Thyroid gland (tissue), 4 donors: Measurements from ENCODE around the gene ESYT3.

ENCODE experiments used
- POLR2A ChIP-seq, 2 donors: fragments of 450-650 bp; IDR thresholded peaks; one replicate each; pipeline ENCODE4 v1.6.1; 2017; ENCODE audit warnings: antibody characterized with exemption in 2 of 2, mild to moderate bottlenecking in 2 of 2, moderate library complexity in 1 of 2
- TF ChIP-seq, protein P1 (sequence below), 6 experiments: fragments of 200-600 bp in 3 of 6; fragments of 450-650 bp in 3 of 6; sonication (generic) in 3 of 6; IDR thresholded peaks; one replicate each; pipeline ENCODE4 v1.5.1; 2016 to 2019; ENCODE audit warnings: antibody characterized with exemption in 6 of 6, mild to moderate bottlenecking in 2 of 6, inconsistent platforms in 1 of 6, moderate library complexity in 1 of 6

DNA sequence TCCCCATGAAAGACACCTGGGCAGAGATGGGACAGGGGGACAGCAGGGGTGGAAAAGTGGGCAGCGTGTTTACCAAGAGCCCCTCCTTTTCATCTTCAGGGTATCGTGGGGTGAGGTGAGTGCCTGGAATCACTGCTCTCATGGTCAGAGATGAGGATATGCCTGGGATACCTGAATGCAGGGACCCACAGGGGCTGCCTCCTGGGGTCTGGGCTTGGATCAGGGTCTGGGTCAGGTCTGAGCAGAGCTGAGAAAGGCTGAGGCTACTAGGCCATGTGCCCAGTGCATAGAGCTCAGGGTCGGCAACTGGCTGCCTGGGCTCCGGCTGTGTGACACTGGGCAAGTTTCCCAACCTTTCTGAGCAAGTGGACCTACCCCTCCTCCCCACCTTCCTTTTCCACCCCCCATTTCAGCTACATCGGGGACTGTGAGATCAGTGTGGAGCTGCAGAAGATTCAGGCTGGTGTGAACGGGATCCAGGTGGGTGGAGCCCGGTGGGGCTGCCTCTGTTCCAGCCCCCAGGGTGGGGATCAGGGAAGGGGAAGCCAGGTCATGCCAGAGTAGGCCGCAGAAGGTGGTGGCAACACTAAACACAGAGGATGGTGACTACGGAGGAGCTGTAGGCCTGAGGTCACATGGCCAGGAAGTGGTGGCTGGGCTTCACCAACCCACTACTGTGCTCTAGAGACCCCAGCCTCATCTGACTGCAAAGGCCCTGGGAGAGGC, 24.5 kb downstream of the ESYT3 start:
- TF ChIP-seq, protein P1, sequence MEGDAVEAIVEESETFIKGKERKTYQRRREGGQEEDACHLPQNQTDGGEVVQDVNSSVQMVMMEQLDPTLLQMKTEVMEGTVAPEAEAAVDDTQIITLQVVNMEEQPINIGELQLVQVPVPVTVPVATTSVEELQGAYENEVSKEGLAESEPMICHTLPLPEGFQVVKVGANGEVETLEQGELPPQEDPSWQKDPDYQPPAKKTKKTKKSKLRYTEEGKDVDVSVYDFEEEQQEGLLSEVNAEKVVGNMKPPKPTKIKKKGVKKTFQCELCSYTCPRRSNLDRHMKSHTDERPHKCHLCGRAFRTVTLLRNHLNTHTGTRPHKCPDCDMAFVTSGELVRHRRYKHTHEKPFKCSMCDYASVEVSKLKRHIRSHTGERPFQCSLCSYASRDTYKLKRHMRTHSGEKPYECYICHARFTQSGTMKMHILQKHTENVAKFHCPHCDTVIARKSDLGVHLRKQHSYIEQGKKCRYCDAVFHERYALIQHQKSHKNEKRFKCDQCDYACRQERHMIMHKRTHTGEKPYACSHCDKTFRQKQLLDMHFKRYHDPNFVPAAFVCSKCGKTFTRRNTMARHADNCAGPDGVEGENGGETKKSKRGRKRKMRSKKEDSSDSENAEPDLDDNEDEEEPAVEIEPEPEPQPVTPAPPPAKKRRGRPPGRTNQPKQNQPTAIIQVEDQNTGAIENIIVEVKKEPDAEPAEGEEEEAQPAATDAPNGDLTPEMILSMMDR (IDR thresholded peaks at IDR 0.05) = no peak
- TF ChIP-seq POLR2A (IDR thresholded peaks at IDR 0.05) = no peak
